LNCAP (cell line): ENCODE measurements around the gene UNC13D.

Experiments
- CTCF ChIP-seq: fragments of 450-650 bp; IDR thresholded peaks from 2 replicates; pipeline ENCODE4 v1.5.1; 2017; ENCODE audit warnings: mild to moderate bottlenecking

Gene UNC13D

GRCh38 chr17:75839942-75840798 is 4.0 kb downstream of the UNC13D start:
- no peak for TF ChIP-seq CTCF

GRCh38 chr17:75838410-75838809 is 5.8 kb downstream of the UNC13D start:
- no peak for TF ChIP-seq CTCF

- TF ChIP-seq CTCF = no peak
These were observed 6.3 kb downstream of the UNC13D start for GRCh38 chr17:75837899-75838298.

GRCh38 chr17:75836605-75837004 is 7.6 kb downstream of the UNC13D start:
- TF ChIP-seq CTCF = no peak

- TF ChIP-seq CTCF = no peak
These were observed 8.6 kb downstream of the UNC13D start for GRCh38 chr17:75835654-75835987.

- no peak for TF ChIP-seq CTCF
These were observed 9.1 kb downstream of the UNC13D start for GRCh38 chr17:75834928-75835653.

- TF ChIP-seq CTCF = no peak
These were observed 9.8 kb downstream of the UNC13D start for GRCh38 chr17:75834279-75834920.
